ENCODE results near the gene GRIN2D.
"Not testable (repeated sequence)": the region's sequence is repeated elsewhere in the genome, so short reads cannot be mapped to it uniquely, and the experiment has no call there.

GRIN2D gene

DNA sequence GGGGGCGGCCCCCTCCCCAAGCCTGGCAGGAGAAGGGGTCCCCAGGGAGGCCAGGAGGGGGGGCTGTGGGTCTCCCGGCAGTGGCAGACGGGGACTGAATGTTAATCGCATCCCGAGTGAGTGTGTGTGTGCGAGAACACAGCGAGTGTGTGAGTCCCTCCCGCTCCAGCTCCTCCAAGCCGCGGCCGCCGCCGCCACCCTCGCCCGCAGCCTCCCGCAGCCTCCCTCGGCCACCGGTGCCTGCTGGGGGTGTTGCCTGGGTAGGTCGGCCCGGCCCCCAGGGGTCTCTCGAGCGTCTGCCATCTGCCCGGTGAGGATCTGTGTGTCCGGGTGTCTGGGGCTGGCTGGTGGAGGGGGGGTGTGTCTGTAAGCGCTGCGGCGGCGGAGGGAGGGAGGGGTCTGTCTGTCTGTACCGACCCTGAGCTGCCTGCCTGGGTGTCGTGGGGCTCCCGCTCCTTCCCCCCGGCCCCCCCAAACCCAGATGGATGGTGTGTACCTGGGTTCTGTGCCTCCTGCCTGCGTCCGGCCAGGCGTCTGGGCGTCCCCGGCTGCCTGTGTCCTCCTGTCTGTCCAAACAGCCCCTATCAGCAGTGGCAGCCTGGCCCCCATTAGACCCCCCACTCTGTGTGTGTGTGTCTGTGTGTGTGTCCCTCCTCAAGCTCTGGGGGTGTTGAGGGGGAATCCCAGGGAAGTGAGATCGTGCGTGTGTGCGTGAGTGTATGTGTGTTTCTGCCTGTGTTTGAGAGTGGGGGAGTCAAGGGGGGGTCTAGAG lies at the start of gene GRIN2D:
Gene GRIN2D (plus strand): TSS at position 110 of the 772 bp plus-strand sequence. CDS start 4,725 bp downstream, outside the sequence.
- DNase-seq = peak; percentile 29

DNA sequence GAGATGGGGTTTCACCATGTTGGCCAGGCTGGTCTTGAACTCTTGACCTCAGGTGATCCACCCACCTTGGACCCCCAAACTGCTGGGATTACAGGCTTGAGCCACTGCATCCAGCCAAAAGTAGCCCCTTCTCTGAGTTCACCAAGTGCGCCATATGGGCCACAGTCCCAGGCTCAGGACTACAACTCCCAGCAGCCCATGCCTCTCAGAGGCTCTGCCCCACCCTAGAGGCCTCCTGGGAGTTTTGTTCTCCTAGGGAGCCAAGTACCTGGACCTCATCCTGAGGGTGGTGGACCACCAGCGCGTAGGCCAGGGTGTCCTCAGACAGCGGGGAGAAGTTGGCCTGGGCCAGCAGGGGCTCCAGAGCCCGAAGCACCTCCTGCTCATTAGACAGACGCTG lies 48.6 kb upstream of the GRIN2D start:
- no peak for DNase-seq

DNA sequence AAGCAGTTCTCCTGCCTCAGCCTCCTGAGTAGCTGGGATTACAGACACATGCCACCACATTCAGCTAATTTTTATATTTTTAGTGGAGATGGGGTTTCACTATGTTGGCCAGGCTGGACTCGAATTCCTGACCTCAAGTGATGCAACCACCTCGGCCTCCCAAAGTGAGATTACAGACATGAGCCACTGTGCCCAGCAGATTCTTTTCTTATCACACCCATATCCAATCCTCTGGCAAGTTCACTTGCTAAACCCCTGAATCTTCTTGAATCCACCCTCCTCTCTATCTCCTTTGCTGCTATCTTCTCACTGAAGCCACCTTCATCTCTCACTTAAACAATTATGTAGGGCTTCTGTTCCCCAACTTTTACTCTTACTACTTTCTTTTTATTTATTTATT lies 47.3 kb upstream of the GRIN2D start:
- no peak for DNase-seq

DNA sequence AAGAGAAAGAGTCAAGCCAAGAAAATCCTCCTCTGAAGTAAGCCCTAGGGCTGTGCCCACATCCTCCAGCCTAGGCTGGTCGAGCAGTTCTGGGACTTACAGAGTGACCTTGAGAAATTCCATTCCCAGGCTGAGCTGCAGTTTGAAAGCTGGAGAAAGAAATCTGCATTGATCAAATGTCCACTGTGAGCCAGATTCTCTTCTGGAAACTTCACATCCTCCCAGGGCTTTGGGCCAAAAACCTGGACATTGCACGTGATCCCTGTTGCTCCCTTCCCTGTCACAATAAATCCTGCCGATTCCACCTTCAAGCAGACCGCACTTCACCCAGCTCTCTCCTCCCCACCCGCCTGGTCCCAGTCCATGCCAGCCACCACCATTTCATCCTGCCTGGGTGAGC lies 45.4 kb upstream of the GRIN2D start:
- DNase-seq = no peak

DNA sequence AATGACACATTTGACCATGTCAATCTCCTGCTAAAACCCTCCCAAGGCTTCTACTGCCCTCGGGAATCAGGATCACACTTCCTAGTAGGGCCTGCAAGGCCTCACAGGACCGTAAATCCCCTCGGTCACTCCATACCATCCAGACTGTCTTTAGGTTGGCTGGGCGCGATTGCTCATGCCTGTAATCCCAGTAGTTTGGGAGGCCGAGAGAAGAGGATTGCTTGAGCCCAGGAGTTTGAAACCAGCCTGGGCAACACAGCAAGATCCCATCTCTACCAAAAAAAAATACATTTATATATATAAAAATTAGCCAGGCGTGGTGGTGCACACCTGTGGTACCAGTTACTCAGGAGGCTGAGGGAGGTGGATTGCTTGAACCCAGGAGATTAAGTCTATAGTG lies 44.7 kb upstream of the GRIN2D start:
- no peak for DNase-seq

DNA sequence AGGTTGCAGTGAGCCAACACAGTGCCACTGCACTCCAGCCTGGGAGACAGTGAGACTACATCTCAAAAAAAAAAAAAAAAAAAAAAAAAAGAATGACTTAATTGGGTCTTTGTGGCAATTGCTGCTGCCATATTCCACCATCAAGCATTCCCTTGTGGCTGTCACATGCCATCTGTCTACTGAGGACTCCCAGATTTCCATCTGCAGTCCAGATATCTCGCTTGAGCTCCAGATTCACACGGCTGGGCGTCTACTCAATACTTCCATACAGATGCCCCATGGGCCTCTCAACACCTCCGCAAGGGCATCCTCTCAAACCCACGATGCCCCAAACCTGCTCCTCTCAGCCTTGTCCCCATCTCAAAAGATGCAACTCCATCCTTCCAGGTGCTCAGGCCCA lies 42.6 kb upstream of the GRIN2D start:
- DNase-seq = no peak

DNA sequence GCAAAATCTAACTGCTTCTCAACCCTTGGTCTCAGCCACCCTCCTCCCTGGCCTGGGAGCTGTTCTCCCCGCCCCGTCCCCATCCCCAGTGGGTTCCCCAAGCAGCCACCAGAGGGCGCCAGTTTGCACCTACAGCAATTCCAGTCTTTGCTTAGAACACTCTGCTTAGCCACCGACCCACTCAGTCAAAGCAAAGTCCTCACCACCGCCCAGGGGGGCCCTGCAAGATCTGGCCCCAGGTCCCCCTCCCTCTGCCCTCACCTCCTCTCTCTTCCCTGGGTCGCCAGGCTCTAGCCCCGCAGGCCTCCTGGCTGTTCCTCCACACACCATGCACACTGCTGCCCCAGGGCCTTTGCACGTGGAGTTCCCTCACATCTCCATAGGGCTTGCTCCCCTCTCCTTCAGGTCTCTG lies 42.1 kb upstream of the GRIN2D start:
- DNase-seq = peak; percentile 73

DNA sequence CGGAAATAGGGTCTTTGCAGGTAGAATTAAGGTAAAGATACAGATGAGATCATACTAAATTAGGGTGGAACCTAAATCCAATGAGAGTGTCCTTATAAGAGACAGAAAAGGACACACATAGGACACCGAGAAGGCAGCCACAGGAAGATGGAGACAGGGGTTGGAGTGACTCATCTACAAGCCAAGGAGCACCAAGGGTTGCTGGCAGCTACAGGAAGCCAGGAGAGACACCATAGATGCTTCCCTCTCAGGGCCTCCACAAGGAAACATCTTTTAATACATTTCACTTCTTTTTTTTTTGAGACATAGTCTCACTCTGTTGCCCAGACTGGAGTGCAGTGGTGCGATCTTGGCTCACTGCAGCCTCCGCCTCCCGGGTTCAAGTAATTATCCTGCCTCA lies 39.8 kb upstream of the GRIN2D start:
- DNase-seq = no peak

DNA sequence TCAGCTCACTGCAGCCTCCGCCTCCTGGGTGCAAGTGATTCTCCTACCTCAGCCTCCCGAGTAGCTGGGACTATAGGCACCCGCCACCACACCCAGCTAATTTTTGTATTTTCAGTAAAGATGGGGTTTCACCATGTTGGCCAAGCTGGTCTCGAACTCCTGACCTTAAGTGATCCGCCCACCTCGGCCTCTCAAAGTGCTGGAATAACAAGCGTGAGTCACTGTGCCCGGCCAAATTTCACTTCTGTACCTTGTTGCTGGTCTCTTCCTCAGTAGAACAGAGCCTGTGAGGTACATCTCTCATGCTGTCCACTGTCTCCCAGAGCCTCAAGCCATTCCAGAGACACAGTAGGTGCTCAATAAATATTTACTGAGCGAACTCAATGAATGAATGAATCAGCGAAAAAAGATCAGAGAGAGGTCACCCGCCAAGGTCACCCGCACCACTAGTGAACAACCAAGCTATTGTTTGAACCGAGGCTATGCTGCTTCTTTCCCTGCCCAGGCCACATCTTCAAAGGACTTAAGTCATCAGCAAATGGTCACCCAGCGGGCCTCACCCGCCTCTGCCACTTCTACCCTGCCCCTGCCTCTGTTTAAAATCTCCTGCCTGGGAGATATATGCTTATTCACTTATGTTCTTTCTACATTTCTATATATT lies 39.0 kb upstream of the GRIN2D start:
- no peak for DNase-seq

DNA sequence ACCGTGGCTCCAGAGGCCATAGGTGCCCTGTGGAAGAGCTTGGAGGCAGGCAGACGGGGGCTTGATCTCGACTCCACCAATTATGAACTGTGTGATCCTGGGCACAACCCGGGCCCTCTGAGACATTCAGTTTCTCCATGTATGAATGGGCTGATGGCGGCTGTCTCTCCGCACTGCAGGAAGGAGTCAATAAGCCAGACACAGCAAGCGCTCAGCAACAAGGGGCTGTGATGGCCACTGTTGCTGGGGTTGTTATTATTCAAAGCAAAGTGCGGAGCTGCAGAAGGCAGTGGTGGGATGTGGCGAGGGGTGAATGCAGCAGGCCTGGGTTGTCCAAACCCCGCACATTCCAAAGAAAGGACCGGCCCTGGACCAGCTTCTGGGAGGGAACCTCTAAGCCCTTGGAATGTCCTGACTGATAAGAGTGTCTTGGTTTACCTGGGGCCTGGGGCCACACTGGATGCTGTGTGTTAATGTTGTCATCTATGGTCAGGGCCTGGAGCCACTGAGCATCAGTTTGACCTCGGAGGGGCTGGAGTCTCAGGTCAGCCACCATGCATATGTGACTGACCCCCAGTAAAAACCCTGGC lies 38.0 kb upstream of the GRIN2D start:
- DNase-seq = no peak

DNA sequence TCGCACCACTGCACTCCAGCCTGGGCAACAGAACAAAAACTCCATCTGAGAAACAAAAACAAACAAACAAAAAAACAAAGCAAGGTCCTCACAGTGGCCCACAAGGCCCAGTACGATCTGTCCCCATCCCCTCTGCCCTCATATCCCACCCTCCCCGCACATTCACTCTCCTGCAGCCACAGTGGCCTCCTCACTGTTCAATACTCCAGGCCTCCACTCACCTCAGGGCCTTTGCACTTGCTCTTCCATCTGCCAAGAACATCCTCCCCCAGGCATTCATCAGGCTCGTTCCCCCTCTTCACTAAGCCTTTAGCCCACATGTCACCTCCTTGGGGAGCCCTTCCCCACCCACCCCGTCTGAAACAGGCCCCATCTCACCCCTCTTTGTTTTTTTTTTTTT lies 34.3 kb upstream of the GRIN2D start:
- DNase-seq = no peak

DNA sequence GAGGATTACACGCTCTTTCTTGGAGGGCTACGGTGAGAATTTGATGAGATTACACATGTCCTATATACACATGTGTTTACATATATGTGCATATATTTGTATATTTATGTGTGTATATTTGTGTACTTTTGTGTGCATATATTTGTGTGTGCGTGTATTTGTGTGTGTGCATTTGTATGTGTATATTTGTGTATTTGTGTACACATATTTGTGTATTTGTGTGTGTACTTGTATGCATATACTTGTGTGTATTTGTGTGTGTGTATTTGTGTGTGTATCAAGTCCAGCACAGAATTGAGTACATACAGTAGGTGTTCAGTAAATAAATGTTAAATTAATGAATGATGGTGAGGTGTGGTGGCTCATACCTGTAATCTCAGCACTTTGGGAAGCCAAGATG lies 31.6 kb upstream of the GRIN2D start:
- DNase-seq = no peak

DNA sequence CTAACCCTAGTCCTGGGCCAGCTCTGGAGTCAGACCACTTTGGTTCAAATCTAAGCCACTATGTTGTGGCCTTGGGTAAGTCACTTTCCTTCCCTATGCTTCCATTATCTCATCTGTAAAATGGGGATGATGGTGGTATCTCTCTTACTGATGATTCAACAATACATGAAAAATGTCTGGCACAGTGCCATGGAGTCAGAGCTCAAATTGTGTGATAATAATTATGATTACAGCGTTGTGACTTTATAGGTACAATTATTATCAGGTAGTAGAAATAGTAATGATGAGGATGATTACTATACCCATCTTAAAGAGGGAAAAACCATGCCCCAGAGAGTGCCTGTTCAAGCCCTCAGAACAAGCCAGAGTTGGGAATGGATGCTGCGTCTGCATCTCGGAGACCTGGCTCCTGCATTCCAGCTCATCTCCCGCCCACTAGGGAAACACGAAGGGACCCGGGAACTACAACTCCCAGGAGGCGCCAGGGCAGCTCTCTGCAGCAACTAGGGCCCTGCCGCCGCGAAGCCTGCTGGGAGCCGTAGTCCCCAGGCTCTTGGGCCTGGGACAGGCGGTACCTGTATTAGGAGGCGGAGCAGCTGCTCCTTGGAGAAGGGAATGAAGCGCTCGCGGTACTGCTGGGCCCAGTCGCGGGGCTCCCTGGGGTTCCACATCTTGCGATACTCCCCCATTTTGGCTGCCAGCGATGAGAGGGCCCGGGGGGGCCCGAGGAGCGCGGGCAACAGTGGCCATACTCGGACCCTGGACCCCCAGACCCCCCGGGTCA lies 30.6 kb upstream of the GRIN2D start:
- DNase-seq = peak; percentile 90

DNA sequence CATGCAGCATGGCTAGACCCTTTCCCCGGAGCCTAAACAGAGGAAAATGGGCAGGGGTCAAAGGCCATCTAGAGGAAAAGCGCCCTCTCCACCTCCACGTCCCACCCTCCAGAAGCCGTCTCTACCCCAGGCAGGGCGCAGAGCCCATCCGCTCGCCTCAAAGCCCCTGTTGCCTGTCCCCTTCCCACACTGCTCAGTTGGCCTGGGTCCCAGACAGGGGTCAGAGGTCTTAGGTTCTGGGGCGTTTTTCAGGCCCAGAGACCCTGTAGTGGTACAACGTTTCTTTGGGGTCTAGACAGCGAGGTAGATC lies 30.0 kb upstream of the GRIN2D start:
- DNase-seq = peak; percentile 5

DNA sequence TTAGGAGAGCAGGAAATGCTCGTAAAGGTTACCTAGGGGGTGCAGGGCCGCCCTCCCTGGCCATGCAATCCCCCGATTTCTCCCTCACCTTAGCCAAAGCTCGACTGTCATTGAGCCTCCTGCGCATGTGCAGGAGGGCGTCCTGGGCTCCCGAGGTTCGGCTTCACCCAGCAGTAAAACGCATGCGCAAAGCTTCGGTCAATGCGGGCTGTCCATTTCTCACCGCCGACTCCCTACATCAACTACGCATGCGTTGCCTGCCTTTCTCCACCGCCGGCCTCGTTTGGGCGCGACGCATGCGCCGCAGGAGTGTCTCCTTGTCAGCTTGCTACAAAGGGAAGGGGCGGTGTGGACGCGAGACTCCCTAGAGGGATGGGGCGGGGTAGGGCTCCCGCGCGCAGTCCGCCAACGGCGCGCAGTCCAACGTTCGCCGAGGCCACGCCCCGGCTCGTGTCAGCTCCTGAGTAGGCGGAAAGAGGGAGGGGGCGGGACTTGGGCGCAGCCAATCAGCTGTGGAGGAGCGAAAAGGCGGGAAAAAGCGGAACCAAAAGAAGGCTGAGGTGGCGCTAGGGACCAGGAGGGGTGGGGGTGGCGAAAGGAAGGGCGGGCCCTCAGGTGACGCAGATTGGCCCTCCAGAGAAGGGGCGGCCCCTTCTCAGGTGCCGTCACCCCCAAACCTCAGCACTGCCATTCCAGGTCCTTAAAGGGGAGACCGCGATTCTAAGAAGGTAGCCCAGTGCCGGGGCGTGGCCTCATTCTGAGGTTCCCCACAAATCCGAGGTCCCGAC lies 29.5 kb upstream of the GRIN2D start, which contains the start of the genes SYNGR4 and TMEM143:
Gene SYNGR4 (plus strand): TSS at position 558 of the 788 bp plus-strand sequence. CDS start 1,476 bp downstream, outside the sequence.
Gene TMEM143 (minus strand): TSS at position 131 of the 788 bp plus-strand sequence. CDS start 20 bp downstream, at position 111.
- DNase-seq = peak; percentile 100

DNA sequence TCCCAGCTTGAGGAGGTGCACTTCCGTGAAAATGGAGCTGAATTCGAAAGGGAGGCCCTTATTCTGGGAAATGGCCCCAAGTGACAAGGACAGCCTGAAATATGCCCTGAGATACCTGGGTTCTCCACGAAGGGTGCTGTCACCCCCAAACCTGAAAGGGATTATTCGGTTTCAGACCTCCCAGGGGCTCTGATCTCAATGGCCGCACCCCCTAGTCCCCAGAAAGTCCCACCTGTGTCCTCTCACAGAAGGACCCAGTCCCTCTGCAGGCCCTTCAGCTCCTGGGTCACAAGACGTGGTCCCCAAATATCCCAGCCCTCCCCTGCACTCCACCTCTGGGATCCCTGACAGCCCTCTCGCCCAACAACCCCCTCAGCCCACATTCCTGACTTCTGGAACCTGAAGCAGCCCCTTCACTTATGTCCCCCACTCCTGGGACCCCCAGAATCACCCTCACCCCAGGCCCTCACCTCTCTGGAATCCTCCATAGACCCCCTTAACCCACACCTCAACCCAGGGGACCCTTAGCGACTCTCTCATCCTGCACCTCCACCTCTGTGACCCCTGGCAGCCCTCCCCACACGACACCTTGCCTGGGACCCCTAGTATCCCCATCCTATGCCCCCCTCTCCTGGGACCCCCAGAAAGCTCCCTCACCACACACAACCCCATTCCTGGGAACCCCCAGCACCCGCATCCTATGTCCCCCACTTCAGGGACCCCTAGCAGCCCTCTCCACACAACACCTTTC lies 28.7 kb upstream of the GRIN2D start:
- DNase-seq = no peak

DNA sequence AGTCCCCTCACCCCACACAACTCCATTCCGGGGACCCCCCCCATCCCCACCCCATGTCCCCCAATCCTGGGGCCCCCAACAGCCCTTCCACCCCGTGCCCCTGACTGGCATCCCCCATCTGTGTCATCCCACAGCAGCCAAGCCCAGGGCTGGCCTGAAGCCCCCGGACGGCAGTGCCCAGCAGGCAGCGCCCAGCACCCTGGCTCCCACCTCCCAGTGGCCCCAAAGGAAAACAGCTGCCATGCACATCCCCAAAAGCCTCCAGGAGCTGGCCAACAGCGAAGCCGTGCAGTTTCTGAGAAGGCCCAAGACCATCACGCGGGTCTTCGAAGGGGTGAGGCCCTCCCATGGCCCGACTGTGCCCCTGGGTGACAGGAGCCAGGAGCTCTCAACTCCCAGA lies 27.9 kb upstream of the GRIN2D start:
- no peak for DNase-seq

DNA sequence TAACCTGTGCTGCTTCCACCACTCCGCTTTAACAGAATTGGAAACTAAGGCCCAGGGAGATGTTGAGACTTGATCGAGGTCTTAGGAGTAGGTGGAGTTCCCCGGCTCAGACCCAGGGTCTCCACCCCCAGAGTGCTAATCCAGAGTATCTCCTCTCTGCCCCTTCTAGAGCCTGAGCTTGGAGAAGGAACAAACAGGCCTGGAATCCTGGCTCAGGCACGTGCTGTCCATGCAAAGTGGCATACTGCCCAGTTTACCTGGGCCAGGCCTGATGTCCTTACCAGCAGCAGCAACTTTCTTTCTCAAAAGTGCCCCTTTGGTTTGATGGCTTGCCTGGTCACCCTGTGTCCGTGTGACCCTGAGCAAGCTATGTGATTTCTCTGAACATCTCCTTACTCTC lies 25.6 kb upstream of the GRIN2D start:
- no peak for DNase-seq

DNA sequence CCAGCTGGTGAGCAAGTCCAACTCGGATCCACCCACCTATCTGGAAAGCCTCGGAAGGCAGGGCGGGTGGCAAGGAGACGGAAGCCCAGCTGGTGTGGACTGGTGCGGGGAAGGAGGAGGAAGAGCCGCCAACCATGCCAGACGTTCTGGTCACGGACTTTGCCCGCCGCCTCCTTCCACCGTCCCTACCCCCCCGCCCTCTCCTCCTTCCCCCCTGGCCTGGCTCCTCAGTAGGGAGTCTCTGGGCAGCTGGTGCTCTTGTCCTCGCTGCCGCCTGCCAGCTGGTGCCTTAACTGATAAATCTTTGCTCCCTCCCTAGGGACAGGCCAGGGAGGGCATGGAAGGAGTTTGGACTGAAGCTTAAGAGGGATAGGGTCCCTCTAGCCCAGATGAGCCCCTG lies 24.5 kb upstream of the GRIN2D start:
- DNase-seq = no peak

DNA sequence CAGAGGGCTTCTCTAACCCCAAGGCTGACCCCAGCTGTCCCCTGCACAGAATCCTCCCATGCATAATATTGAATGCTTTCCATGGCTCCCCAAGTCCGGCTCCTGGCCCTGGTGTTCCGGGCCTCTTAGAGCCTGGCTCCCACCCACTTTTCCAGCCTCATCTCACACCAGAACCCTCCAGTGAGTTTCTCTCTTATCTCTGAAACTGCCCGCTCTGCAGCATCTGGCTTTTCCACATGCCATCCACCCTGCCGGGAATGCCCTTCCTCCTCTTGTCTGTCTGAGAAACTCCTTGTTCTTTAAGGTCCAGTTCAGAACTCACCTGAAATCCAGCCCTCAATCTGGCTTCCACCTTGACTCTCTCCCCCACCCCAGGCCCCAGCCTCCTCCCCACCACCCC lies 22.5 kb upstream of the GRIN2D start:
- DNase-seq = no peak

DNA sequence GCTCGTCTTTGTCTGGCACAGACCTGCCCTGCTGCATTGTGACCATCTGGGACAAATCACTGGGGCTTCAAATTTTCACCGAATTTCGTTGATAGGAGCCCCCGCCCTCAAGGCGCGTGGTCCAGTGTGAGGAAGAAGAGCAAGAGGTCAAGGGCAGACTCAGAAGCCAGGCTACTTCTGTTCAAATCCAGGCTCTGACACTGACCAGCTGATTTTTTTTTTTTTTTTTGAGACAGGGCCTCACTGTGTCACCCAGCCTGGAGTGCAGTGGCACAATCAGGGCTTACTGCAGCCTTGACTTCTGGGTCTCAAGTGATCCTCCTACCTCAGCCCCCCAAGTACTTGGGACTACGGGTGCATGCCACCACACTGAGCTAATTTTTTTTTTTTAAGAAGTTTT lies 22.1 kb upstream of the GRIN2D start:
- no peak for DNase-seq

DNA sequence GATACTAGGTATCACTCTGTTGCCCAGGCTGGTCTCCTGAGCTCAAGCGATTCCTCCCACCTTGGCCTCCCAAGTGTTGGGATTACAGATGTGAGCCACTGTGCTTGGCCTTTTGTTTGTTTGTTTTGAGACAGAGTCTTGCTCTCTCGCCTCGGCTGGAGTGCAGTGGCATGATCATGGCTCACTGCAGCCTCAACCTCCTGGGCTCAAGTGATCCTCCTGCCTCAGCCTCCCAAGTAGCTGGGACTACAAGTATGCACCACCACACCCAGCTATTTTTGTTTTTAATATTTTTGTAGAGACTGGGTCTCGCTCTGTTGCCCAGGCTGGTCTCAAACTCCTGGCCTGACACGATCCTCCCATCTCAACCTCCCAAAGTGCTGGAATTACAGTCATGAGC lies 21.7 kb upstream of the GRIN2D start:
- not testable (repeated sequence) for DNase-seq
